DMS 273 (cell line): Measurements from ENCODE around the gene MOCOS.
A peak's percentile ranks its signal among the peaks of the same experiment; 100 is the strongest.

Source experiments
- DNase-seq: peaks from one replicate; lab custom pipeline; 2025; ENCODE audit not compliant: unreplicated experiment; lab: John Stamatoyannopoulos, UW

Gene MOCOS

DNA sequence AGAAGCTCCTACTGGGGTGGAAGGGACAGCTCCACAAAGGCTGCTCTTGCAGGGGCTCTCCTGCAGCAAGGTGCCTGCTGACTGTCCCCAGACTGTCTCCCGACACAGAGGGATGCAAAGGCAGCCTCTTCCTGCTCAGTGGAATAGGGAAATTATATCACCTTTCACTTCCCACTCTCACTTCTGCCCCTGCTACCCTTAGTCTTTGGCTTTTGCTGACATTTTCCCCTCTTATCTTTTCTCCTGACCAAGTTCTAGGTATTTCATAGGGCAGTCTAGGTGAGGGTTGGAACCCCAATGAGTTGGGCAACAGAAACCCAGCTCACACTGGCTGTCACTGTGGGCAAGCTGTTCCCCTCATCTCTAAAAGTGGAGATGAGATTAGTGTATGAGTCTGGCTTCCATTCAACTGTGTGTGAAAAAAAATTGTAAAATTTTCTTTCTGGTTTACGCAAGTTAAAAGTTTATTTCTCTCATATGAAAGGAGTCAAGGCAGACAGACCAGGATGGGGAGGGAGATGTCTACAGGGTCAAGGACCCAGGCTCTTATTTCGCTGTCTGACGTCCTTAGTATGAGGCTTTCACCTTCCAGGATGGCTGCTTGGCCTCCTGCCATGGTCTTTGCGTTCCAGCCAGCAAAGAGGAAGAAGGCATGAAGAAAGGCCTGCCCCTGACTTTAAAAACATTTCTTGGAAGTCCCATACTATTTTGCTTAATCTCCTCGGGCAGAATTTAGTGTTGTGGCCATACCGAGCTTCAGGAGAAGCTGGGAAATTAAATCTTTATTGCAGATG, 7.5 kb upstream of the MOCOS start:
- peak; percentile 69 for DNase-seq

DNA sequence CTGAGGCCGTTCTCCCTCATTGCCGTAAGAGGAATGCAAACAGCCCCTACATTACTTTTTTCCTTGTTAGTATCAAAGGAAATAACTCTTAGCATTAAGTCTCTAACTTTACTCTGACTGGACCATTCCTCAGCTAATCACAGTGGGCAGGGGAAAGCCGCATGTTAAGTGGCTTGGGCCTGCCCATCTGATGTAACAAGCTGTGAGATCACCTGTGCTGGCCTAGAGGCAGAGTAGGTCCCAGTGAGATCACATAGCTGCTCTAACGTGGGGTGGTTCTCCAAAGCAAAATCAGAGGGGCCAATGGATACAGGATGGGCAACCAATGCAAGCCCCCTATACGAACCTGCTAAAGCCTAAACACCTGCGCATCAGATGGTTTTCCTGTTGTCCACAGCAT, 5.9 kb upstream of the MOCOS start:
- peak; percentile 15 for DNase-seq

DNA sequence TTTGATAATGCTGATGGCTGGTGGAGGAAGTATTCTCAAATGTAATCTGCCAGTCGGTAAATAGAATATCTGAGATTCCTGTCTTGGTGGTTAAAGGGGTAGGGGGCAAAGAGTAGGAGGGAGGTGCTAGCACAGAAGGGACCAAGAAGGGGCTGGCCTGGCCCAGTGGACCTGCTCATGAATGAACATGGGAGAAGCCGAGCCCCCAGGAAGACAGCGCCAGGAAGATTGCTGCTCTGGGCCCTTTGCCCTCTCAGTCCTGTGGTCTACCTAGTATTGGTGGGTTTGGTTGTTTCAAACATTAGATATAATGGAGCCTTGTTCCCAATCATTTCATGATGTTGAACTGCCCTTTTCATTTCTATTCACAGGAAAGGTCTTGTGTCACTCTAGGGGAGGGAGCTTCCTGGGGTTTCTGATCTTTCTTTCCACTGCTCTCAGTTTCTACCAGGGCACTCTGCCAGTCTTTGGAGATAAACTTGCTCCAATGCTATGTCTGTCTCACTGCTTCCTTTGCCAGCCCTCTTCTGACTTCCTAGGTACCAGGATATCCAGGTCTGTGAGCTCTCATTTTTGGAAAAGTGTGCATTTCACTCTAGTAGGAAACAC, 5.3 kb upstream of the MOCOS start:
- peak; percentile 20 for DNase-seq

DNA sequence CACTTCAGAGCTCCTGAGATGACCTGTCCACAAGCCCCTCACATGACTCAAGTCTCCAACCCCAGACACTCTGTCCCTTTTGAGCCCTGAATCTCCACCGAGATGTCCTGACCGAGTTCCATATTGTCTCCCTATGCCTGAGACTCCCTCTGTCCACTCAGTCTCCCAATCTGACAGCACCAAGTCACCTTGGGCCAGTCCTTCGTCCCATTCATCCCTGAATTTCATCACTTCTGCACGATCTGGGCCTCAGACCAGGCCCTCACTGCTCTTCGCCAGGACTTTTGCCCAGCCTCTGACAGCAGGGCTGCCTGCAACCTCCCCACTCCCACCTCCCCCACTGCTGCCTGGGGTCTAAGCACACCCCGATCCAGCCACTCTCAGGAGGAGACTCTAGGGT, 4.3 kb upstream of the MOCOS start:
- no peak for DNase-seq

DNA sequence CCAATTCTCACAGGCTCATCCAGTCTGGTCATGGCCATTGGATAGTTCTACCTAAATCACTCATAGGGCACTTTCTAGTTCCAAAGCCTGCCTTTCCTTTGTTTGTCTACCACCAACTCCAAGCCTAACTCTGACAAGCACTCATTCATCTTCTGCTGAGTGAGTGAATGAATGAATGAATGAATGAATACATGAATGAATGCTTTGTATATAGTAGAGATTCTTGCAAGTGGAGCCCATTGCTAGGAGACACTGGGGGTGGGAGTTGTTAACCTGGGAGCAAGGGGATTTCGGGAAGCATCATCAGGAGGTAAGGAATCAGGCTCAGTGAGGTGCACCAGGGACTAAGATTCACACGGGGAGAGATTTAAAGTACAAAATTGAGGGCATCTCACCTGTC, 3.3 kb upstream of the MOCOS start:
- no peak for DNase-seq

DNA sequence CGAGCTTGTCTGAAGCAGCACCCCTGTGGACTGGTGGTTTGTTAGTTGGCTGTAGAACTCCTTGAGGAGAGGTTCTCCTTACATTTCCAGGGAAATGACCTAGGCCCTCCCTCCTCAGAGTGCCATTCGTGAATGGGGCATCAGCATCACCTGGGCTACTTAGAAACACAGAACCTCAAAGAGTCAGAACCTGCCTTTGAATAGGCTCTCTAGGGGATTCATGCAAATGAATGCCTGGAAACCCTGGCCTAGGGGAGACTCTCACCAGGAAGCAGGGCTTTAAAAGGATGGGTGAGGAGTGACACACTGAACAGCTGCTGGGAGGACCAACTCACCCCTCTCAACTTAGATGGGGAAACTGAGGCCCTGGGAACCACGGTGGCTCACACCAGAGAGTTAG, 2.1 kb upstream of the MOCOS start:
- DNase-seq, result no peak

DNA sequence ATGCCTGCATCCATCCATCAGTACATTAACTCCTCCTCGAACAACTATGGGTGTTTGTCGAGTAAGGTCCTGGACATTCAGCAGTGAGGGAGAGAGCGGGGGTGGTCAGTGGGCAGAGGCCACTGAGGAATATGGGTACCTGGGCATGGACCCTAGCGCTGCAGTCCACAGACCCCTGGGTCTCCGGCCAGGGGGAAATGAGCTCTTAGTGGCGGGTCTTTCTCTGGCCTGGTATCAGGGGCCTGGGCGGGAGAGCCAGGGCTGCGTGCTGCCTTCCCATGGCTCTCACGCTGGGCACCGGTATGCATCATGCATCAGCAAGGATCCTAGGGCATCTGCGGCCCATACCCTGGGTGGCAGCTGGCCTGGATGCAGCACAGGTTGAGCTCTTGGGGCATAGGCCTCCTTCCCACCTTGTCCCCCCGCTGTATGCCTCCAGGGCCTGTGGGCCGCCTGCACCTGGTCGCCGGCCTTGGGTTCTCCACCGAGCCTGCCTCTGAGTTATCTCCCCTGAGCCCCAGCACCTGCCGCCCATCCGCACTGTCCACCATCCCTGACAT, 1.3 kb upstream of the MOCOS start:
- DNase-seq, result no peak

GRCh38 chr18:36186461-36187192, 670 bp upstream of the MOCOS start:
- DNase-seq, result peak; percentile 50

DNA sequence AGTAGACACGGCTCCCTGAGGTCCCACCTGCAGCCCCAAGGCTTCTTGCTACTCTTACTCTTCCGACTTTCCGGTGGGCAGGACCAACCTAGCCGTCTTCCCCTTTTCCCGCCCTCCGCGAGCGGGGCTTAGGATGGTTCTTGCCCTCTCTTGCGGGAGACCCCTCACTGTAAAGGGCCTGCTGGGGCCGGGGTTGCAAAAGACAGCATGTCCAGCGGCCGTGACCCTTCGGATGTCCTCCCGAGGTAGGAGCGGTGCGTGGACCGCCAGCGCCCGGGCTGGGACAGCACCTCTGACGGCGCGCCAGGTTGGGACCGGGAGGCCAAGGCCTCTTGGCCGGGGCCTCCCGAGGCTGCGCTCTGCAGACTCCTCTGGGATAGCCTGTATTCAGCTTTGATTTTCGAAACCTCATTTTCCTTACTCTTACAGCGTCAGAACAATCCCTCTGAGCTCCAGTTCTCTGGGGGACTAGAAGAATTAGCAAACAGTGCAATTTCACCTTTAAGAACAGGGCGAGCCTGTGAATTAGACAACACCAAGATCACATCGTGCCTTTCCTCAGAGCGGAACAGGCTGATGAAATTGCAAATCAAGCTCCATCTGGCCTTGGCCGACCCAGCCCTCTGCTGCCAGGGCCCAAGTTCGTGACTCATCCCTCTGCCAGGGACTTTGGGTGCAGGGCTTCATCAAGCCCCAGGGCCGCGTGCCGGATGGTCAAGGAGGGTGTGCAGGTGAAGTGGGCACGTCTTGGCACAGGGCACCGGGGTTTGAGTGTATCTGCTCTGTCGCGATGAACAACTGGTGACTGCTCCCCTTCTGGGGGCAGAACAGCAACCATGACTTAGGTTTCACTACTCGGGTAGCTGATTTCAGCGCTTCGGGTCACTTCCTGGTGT, 777 bp downstream of the MOCOS start:
- peak; percentile 87 for DNase-seq

DNA sequence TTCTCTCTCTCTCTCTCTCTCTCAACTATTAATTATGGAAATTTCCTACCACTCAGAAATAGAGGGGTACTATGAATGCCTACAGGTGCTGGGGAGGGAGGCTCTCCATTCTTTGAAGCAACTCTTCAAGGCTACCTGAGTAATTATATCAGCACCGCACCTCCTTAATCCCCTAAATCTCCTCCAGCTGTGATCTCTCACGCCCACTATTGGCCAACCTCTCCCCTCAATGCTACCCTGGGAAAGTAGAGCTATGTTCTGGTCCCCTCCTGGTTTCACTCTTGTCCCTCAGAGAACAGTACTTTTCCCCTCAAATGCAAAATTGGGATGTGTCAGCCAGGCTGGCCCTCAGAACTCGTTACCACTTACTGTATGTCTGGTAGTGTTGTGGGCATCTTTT, 1.6 kb downstream of the MOCOS start:
- no peak for DNase-seq

- no peak for DNase-seq
Measured at GRCh38 chr18:36189486-36189885, 2.2 kb downstream of the MOCOS start.

DNA sequence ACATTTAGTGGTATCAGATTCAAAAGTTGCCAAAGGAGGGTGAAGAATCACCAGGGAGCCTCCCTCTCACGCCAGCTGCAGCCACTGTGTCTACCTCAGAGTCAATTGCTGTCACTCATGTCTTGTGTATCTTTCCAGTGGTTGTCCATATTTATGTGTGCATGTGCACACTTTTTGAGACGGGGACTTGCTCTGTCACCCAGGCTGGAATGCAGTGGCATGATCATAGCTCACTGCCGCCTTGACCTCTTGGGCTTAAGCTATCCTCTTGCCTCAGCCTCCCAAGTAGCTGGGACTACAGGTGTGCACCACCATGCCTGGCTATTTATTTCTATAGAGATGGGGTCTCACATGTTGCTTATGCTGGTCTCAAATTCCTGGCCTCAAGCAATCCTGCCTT, 4.0 kb downstream of the MOCOS start:
- DNase-seq, result no peak

- no peak for DNase-seq
Measured at GRCh38 chr18:36191711-36192110, 4.4 kb downstream of the MOCOS start.

DNA sequence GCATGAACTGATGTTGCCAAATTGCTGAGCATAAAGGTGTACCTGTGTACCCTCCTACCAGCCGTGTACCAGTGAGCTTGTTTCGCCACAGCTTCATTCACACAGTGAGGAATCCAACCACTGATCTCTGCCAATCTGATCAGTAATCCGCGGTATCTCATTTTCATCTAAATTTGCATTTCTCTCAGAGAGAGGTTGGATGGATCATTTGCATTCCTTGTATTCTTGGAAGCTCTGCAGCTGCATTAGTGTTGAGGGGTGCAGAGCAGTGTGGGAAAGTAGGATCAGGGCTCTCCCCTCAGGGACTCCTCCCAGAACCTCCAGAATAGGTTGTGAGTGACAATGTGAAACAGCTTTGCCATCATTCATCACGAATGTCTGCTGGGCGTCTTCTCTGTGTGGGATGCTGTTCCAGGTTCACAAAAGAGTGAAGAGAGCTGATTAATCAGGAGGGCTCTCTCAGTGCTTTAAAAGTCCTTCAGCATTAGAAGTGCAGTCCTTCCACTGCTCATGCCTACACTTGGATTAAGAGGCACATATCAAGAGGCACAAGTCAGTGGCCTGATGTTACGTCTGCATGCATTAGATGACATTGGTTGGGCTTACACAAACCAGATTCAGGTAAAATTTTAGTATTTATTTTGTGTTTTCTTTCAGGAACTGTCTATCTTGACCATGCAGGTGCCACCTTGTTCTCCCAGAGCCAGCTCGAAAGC, 7.5 kb downstream of the MOCOS start:
- no peak for DNase-seq

DNA sequence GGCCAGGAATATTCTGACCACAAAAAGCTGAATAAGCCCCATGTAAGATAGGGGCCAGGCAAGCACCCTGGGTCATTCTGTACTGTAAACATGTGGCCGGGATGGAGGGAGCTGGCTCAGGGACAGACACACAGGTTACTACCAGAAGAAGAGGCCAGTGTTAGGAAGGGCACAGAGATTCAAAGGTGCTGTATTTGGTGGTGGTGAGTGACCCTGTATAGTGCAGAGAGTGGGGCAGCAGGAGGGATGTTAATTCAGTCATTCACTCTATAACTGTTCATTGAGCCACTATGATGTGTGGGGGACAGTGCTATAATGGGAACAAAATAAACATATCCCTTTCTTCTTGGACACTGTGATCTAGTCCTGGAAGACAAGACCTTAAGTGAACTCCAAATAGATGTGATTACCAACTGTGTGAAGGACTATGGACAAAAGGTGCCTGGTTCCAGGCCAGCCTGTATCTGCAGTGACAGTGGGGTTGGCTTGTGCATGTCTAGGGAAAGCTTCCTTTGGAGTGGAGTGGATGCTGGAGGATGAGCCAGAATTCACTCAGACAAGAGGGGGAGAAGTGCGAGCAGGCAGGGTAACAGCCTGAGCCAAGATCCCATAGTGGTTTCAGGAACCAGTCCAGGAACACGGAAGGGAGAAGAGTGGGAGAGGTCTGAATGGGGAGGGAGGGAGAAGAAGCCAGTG, 8.3 kb downstream of the MOCOS start:
- DNase-seq, result no peak

- peak; percentile 57 for DNase-seq
Measured at GRCh38 chr18:36196238-36196995, 9.1 kb downstream of the MOCOS start.

- no peak for DNase-seq
Measured at GRCh38 chr18:36197511-36198166, 10.3 kb downstream of the MOCOS start.

DNA sequence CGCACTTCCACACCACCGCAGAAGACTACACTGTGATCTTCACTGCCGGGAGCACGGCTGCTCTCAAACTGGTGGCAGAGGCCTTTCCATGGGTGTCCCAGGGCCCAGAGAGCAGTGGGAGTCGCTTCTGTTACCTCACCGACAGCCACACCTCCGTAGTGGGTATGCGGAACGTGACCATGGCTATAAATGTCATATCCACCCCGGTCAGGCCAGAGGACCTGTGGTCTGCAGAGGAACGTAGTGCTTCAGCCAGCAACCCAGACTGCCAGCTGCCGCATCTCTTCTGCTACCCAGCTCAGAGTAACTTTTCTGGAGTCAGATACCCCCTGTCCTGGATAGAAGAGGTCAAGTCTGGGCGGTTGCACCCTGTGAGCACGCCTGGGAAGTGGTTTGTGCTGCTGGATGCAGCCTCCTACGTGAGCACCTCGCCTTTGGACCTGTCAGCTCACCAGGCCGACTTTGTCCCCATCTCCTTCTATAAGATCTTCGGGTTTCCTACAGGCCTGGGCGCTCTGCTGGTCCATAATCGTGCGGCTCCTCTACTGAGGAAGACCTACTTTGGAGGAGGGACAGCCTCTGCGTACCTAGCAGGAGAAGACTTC, 12.5 kb downstream of the MOCOS start:
- DNase-seq, result no peak
